MCF 10A (cell line): ENCODE measurements around the gene PIM3. TPM values are rescaled to one million over a fixed set of nuclear protein-coding genes. Genes with fewer than 3 reads are reported as not detected.

Experiments
- BruUV-seq: library from RNA; stranded (reverse); fragments of 400-500 nt; replicated peaks from 2 replicates; lab custom pipeline; 2021; lab: Mats Ljungman, UMichigan
- CTCF ChIA-PET: fragments of 300-600 bp; sonication (Branson Sonifier 250); formaldehyde crosslinking; extraction: SDS; loops from one replicate; lab custom pipeline; 2021; ENCODE audit warnings: antibody characterized with exemption, inconsistent platforms; lab: Yijun Ruan, JAX
- POLR2A ChIA-PET: fragments of 300-600, 350-650 bp; sonication (Branson Sonifier 250); formaldehyde crosslinking; extraction: SDS; loops from one replicate; lab custom pipeline; 2020; ENCODE audit warnings: antibody characterized with exemption, inconsistent platforms; lab: Yijun Ruan, JAX
- DNase-seq: peaks from one replicate; pipeline ENCODE4 v3.0.0-alpha.2; 2018; ENCODE audit not compliant: unreplicated experiment
- H3K27ac Mint-ChIP-seq: one replicate; pipeline ENCODE4 v1.8.0; 2022; ENCODE audit warnings: mild to moderate bottlenecking, low read depth, mixed read lengths; ENCODE audit not compliant: unreplicated experiment
- H3K27me3 Mint-ChIP-seq: one replicate; pipeline ENCODE4 v1.8.0; 2022; ENCODE audit warnings: mixed read lengths; ENCODE audit not compliant: insufficient read depth, unreplicated experiment
- H3K36me3 Mint-ChIP-seq: one replicate; pipeline ENCODE4 v1.8.0; 2022; ENCODE audit warnings: mild to moderate bottlenecking, moderate library complexity, mixed read lengths; ENCODE audit not compliant: insufficient read depth, unreplicated experiment
- H3K4me1 Mint-ChIP-seq: one replicate; pipeline ENCODE4 v1.8.0; 2022; ENCODE audit warnings: mixed read lengths; ENCODE audit not compliant: insufficient read depth, unreplicated experiment
- H3K4me3 Mint-ChIP-seq: one replicate; pipeline ENCODE4 v1.8.0; 2022; ENCODE audit warnings: mild to moderate bottlenecking, moderate library complexity, mixed read lengths; ENCODE audit not compliant: unreplicated experiment
- H3K9me3 Mint-ChIP-seq: one replicate; pipeline ENCODE4 v1.8.0; 2022; ENCODE audit warnings: mixed read lengths; ENCODE audit not compliant: unreplicated experiment
- CTCF ChIP-seq: fragments of 200-600 bp; IDR thresholded peaks from one replicate; pipeline ENCODE4 v1.8.0; 2022; ENCODE audit warnings: antibody characterized with exemption, mild to moderate bottlenecking; ENCODE audit not compliant: unreplicated experiment
- intact Hi-C: fragments of 100-400 bp; cut with micrococcal nuclease; formaldehyde crosslinking; loops from 2 replicates; pipeline ENCODE4 v1.14.1; 2022
- total RNA-seq: library from RNA; stranded (reverse); gene quantifications from 2 replicates; pipeline ENCODE4 v1.2.3, GENCODE V29; 2022

Gene PIM3
- total RNA-seq, 1 experiment from 2014 or later, result 56.3 TPM

- TF ChIP-seq CTCF, result no peak
- Mint-ChIP-seq H3K27ac (no peak overlapping the region), H3K4me3 (no peak overlapping the region), H3K36me3 (no peaks in the 10 kb centered on the region), H3K9me3 (no peaks in the 10 kb centered on the region), H3K27me3 (no peaks in the 10 kb centered on the region), H3K4me1 (peaks cover 40% of the 10 kb centered on the region)
- DNase-seq, result no peak
- POLR2A ChIA-PET, result interaction anchor here (0.9 to 6.2 kb wide), 3 partner anchors 8 to 17 kb away, joined by 5 to 73 read pairs (median 46); partner anchors contain the start of gene PIM3
- CTCF ChIA-PET, result interaction anchor here (1.4 kb wide), 1 partner anchor 9 kb away, joined by 3 read pairs; no protein-coding TSS in a partner anchor
- intact Hi-C loops, result no loop called here
- BruUV-seq, result no TSS peak
Observed at GRCh38 chr22:49953027-49953679, 7.4 kb upstream of the PIM3 start.

- no peak for DNase-seq
- H3K27ac Mint-ChIP-seq, result no peak overlapping the region
- ChIA-PET POLR2A (no interaction called here), CTCF (interaction anchor here (0.9 to 1.9 kb wide), 3 partner anchors 17 to 39 kb away, joined by 3 to 9 read pairs (median 5); no protein-coding TSS in a partner anchor)
- H3K9me3 Mint-ChIP-seq, result no peaks in the 10 kb centered on the region
- H3K36me3 Mint-ChIP-seq, result no peaks in the 10 kb centered on the region
- H3K27me3 Mint-ChIP-seq, result no peaks in the 10 kb centered on the region
- no peak for TF ChIP-seq CTCF
- no TSS peak for BruUV-seq
- intact Hi-C loops, result no loop called here
- peaks cover 41% of the 10 kb centered on the region for H3K4me1 Mint-ChIP-seq
- no peak overlapping the region for H3K4me3 Mint-ChIP-seq
Observed at GRCh38 chr22:49953680-49954344, 6.8 kb upstream of the PIM3 start.

GRCh38 chr22:49954354-49954753 lies 6.2 kb upstream of the PIM3 start:
- POLR2A ChIA-PET, result no interaction called here
- no peaks in the 10 kb centered on the region for H3K27me3 Mint-ChIP-seq
- no peak overlapping the region for H3K4me3 Mint-ChIP-seq
- H3K4me1 Mint-ChIP-seq, result peaks cover 40% of the 10 kb centered on the region
- CTCF ChIA-PET, result interaction anchor here (0.9 to 1.9 kb wide), 3 partner anchors 18 to 38 kb away, joined by 3 to 9 read pairs (median 5); no protein-coding TSS in a partner anchor
- H3K9me3 Mint-ChIP-seq, result no peaks in the 10 kb centered on the region
- no peaks in the 10 kb centered on the region for H3K36me3 Mint-ChIP-seq
- H3K27ac Mint-ChIP-seq, result no peak overlapping the region
- no peak for TF ChIP-seq CTCF
- intact Hi-C loops, result no loop called here
- BruUV-seq, result no TSS peak
- DNase-seq, result no peak

GRCh38 chr22:49954991-49955580 lies 5.5 kb upstream of the PIM3 start:
- ChIA-PET CTCF (interaction anchor here (0.9 to 1.9 kb wide), 3 partner anchors 19 to 38 kb away, joined by 3 to 9 read pairs (median 5); no protein-coding TSS in a partner anchor), POLR2A (interaction anchor here (1.3 kb wide), 1 partner anchor 24 kb away, joined by 4 read pairs; no protein-coding TSS in a partner anchor)
- no peak for DNase-seq
- H3K27ac Mint-ChIP-seq, result peak overlapping the region; percentile 31
- no TSS peak for BruUV-seq
- H3K4me3 Mint-ChIP-seq, result no peak overlapping the region
- H3K9me3 Mint-ChIP-seq, result no peaks in the 10 kb centered on the region
- no peaks in the 10 kb centered on the region for H3K27me3 Mint-ChIP-seq
- no peaks in the 10 kb centered on the region for H3K36me3 Mint-ChIP-seq
- no peak for TF ChIP-seq CTCF
- intact Hi-C loops, result no loop called here
- peaks cover 35% of the 10 kb centered on the region for H3K4me1 Mint-ChIP-seq
